DOHH2 (cell line): ENCODE measurements around the gene SSH2.

Experiments used
- H3F3A ChIP-seq: fragments of 200-600 bp; sonication (generic), shearing (Covaris generic); 2 replicates; pipeline ENCODE4 v1.6.0; 2016; ENCODE audit warnings: antibody characterized with exemption, mild to moderate bottlenecking; ENCODE audit not compliant: control insufficient read depth, insufficient read depth
- H3K27ac ChIP-seq: fragments of 200-600 bp; sonication (generic); 2 replicates; pipeline ENCODE4 v1.5.1; 2014; ENCODE audit warnings: low read depth, mild to moderate bottlenecking, low read length, moderate library complexity
- H3K27me3 ChIP-seq: fragments of 200-600 bp; sonication (generic); 2 replicates; pipeline ENCODE4 v1.6.1; 2014; ENCODE audit warnings: mild to moderate bottlenecking, low read length, mixed read lengths; ENCODE audit not compliant: control insufficient read depth
- H3K36me3 ChIP-seq: fragments of 200-600 bp; sonication (generic); 2 replicates; pipeline ENCODE4 v1.6.1; 2014; ENCODE audit warnings: mild to moderate bottlenecking, low read length, moderate library complexity, mixed read lengths; ENCODE audit not compliant: control insufficient read depth
- H3K4me1 ChIP-seq: fragments of 200-600 bp; sonication (generic); 2 replicates; pipeline ENCODE4 v1.6.1; 2014; ENCODE audit warnings: mild to moderate bottlenecking, low read length, mixed read lengths; ENCODE audit not compliant: control insufficient read depth
- H3K4me2 ChIP-seq: fragments of 200-600 bp; sonication (generic); 2 replicates; pipeline ENCODE4 v1.6.0; 2014; ENCODE audit warnings: mild to moderate bottlenecking, low read length, moderate library complexity
- H3K4me3 ChIP-seq: fragments of 200-600 bp; sonication (generic); 2 replicates; pipeline ENCODE4 v1.5.1; 2014; ENCODE audit warnings: mild to moderate bottlenecking, low read length, mixed read lengths
- H3K79me2 ChIP-seq: fragments of 200-600 bp; sonication (generic); 2 replicates; pipeline ENCODE4 v1.6.1; 2014; ENCODE audit warnings: mild to moderate bottlenecking, low read length, mixed read lengths; ENCODE audit not compliant: control insufficient read depth
- H3K9me2 ChIP-seq: fragments of 200-600 bp; sonication (generic); replicated peaks from 2 replicates; pipeline ENCODE4 v1.6.1; 2014; ENCODE audit warnings: mild to moderate bottlenecking, low read length, mixed read lengths; ENCODE audit not compliant: control insufficient read depth
- H3K9me3 ChIP-seq: fragments of 200-600 bp; sonication (generic); 2 replicates; pipeline ENCODE4 v1.6.1; 2014; ENCODE audit warnings: antibody characterized with exemption, low read length, mixed read lengths; ENCODE audit not compliant: control insufficient read depth, insufficient read depth
- H4K20me1 ChIP-seq: fragments of 200-600 bp; sonication (generic); 2 replicates; pipeline ENCODE4 v1.6.0; 2014; ENCODE audit warnings: low read depth, mild to moderate bottlenecking, antibody characterized with exemption, low read length, moderate library complexity; ENCODE audit not compliant: control insufficient read depth, insufficient read depth
- CTCF ChIP-seq: fragments of 200-600 bp; sonication (generic); IDR thresholded peaks from one replicate; pipeline ENCODE4 v1.5.1; 2014; ENCODE audit warnings: antibody characterized with exemption, mild to moderate bottlenecking, low read depth, low read length; ENCODE audit not compliant: poor library complexity, severe bottlenecking
- EZH2phosphoT487 ChIP-seq: fragments of 200-600 bp; sonication (generic); IDR thresholded peaks from 2 replicates; pipeline ENCODE4 v1.6.1; 2017; ENCODE audit warnings: borderline replicate concordance, mild to moderate bottlenecking, antibody characterized with exemption, low read length, moderate library complexity, mixed read lengths

Gene SSH2

GRCh38 chr17:29883497-29883896, 46.5 kb downstream of the SSH2 start:
- Histone ChIP-seq H3K4me1 (peaks cover 35% of the 10 kb centered on the region), H3K27ac (0 out of 2 replicates have a peak overlapping the region, but pooled peaks have one; percentile 3), H3K9me2 (no peaks in the 10 kb centered on the region), H3F3A (no peaks in the 10 kb centered on the region), H3K36me3 (peaks cover 5% of the 10 kb centered on the region; the same call in 1 of the 2 replicates), H3K79me2 (peaks cover 83% of the 10 kb centered on the region), H3K27me3 (no peaks in the 10 kb centered on the region), H3K4me2 (peak overlapping the region; percentile 48), H3K9me3 (no peaks in the 10 kb centered on the region), H3K4me3 (0 out of 2 replicates have a peak overlapping the region, but pooled peaks have one; percentile 15), H4K20me1 (0 out of 2 replicates have a peak, but pooled peaks cover 5% of the 10 kb centered on the region)
- TF ChIP-seq EZH2phosphoT487 (no peak), CTCF (no peak)

GRCh38 chr17:29881256-29881655, 48.8 kb downstream of the SSH2 start:
- H3F3A ChIP-seq = no peaks in the 10 kb centered on the region
- H3K9me2 ChIP-seq = no peaks in the 10 kb centered on the region
- no peaks in the 10 kb centered on the region for H3K9me3 ChIP-seq
- no peak overlapping the region for H3K27ac ChIP-seq
- no peak overlapping the region for H3K4me2 ChIP-seq
- peaks cover 5% of the 10 kb centered on the region; the same call in 1 of the 2 replicates for H3K36me3 ChIP-seq
- no peak for TF ChIP-seq CTCF
- TF ChIP-seq EZH2phosphoT487 = no peak
- H4K20me1 ChIP-seq = 0 out of 2 replicates have a peak, but pooled peaks cover 5% of the 10 kb centered on the region
- H3K27me3 ChIP-seq = no peaks in the 10 kb centered on the region
- no peak overlapping the region for H3K4me3 ChIP-seq
- peaks cover 36% of the 10 kb centered on the region for H3K4me1 ChIP-seq
- peaks cover 86% of the 10 kb centered on the region for H3K79me2 ChIP-seq

- H3K9me2 ChIP-seq = no peaks in the 10 kb centered on the region
Observed at GRCh38 chr17:29880031-29880430, 50.0 kb downstream of the SSH2 start.

More at GRCh38 chr17:29880031-29880430, 50.0 kb downstream of the SSH2 start:
- H3K36me3 ChIP-seq = peaks cover 5% of the 10 kb centered on the region; the same call in 1 of the 2 replicates
- no peaks in the 10 kb centered on the region for H3K27me3 ChIP-seq
- H3K79me2 ChIP-seq = peaks cover 87% of the 10 kb centered on the region
- no peaks in the 10 kb centered on the region for H3F3A ChIP-seq
- peaks cover 36% of the 10 kb centered on the region for H3K4me1 ChIP-seq
- no peak overlapping the region for H3K27ac ChIP-seq
- no peak overlapping the region for H3K4me3 ChIP-seq
- H3K4me2 ChIP-seq = no peak overlapping the region
- 0 out of 2 replicates have a peak, but pooled peaks cover 5% of the 10 kb centered on the region for H4K20me1 ChIP-seq
- TF ChIP-seq CTCF = no peak
- TF ChIP-seq EZH2phosphoT487 = no peak
- no peaks in the 10 kb centered on the region for H3K9me3 ChIP-seq
